Measurements from ENCODE around the gene ITGBL1.

ITGBL1 gene

DNA sequence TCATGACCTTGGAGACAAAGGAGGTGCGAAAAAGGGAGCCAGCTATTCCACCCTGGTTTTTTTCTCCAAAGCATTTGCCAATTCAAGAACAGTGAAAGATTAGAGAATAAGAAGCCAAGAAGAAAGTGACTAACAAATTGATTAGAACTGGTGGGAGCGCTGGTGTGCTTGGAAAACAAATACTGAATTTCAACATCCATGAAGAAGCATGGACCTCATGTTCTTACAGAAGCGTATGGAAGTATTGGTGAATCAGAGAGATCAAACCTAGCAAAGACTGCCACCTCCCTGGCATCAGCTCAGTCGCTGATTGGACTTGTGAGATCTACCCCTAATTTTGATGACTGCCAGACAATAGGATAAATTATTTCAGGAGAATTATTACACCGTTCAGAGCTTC is 195.3 kb downstream of the ITGBL1 start:
- H3K27me3 ChIP-seq, result peaks cover 14% of the 10 kb centered on the region
- no peaks in the 10 kb centered on the region for H3K4me1 ChIP-seq
- TF ChIP-seq CTCF (IDR thresholded peaks at IDR 0.05; ENCODE audit: low read depth, low read length), result no peak
- H3K4me3 ChIP-seq (ENCODE audit: low read depth, low read length), result no peak overlapping the region
- H3K36me3 ChIP-seq, result no peaks in the 10 kb centered on the region
- DNase-seq, result no peak
- no peaks in the 10 kb centered on the region for H3K9me3 ChIP-seq

DNA sequence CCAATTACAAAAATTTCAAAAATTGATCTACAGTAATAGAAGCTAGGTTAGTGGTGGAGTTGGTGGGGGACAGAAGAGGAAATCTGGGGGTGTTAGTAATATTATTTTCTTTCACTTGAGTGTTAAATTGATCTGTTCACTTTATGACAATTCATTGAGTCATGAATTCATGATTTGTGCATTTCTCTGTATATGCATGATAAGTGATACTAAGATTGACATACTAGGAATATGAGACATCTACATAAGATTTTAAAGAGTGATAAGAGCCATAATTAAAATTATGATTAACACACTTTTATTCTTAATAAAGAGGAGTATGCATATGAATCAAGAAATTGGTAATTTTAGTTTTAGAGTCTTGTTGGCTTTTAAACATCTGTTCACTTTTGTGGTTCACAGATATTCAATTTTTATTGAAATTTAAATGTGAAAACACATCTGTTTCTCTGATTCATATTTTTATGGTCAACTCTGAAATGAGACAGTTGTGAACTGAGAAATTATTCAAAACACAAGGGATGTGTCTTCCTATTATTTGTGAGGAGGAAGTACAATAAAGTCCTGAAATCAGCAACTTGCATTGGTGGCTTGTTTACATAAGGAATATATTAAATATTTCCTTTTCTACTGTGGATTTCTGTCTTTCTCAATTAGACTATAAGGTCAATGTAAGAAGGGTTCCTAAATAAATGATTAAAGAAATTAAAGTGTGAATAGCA is 196.5 kb downstream of the ITGBL1 start:
- Histone ChIP-seq H3K9me3 (no peaks in the 10 kb centered on the region), H3K4me3 (ENCODE audit: low read depth, low read length) (no peak overlapping the region), H3K4me1 (no peaks in the 10 kb centered on the region), H3K36me3 (no peaks in the 10 kb centered on the region), H3K27me3 (peaks cover 14% of the 10 kb centered on the region)
- DNase-seq, result no peak
- TF ChIP-seq CTCF (IDR thresholded peaks at IDR 0.05; ENCODE audit: low read depth, low read length), result no peak

- Histone ChIP-seq H3K36me3 (no peaks in the 10 kb centered on the region), H3K27me3 (peaks cover 18% of the 10 kb centered on the region), H3K4me3 (ENCODE audit: low read depth, low read length) (no peak overlapping the region), H3K9me3 (no peaks in the 10 kb centered on the region), H3K4me1 (no peaks in the 10 kb centered on the region)
- no peak for TF ChIP-seq CTCF (IDR thresholded peaks at IDR 0.05; ENCODE audit: low read depth, low read length)
- DNase-seq, result no peak
Observed at GRCh38 chr13:101649488-101650126, 197.1 kb downstream of the ITGBL1 start.

- Histone ChIP-seq H3K4me3 (ENCODE audit: low read depth, low read length) (no peak overlapping the region), H3K9me3 (no peaks in the 10 kb centered on the region), H3K36me3 (no peaks in the 10 kb centered on the region), H3K4me1 (no peaks in the 10 kb centered on the region), H3K27me3 (peaks cover 13% of the 10 kb centered on the region)
- no peak for TF ChIP-seq CTCF (IDR thresholded peaks at IDR 0.05; ENCODE audit: low read depth, low read length)
- no peak for DNase-seq
Observed at GRCh38 chr13:101654883-101655282, 202.4 kb downstream of the ITGBL1 start.

GRCh38 chr13:101655435-101655834 is 203.0 kb downstream of the ITGBL1 start:
- Histone ChIP-seq H3K27me3 (peaks cover 13% of the 10 kb centered on the region), H3K4me3 (ENCODE audit: low read depth, low read length) (no peak overlapping the region), H3K4me1 (no peaks in the 10 kb centered on the region), H3K36me3 (no peaks in the 10 kb centered on the region), H3K9me3 (no peaks in the 10 kb centered on the region)
- no peak for TF ChIP-seq CTCF (IDR thresholded peaks at IDR 0.05; ENCODE audit: low read depth, low read length)
- DNase-seq, result no peak

- DNase-seq, result no peak
- no peak for TF ChIP-seq CTCF (IDR thresholded peaks at IDR 0.05; ENCODE audit: low read depth, low read length)
- Histone ChIP-seq H3K36me3 (no peaks in the 10 kb centered on the region), H3K9me3 (no peaks in the 10 kb centered on the region), H3K4me3 (ENCODE audit: low read depth, low read length) (no peak overlapping the region), H3K4me1 (no peaks in the 10 kb centered on the region), H3K27me3 (peaks cover 30% of the 10 kb centered on the region)
Observed at GRCh38 chr13:101660711-101661110, 208.2 kb downstream of the ITGBL1 start.
